ENCODE data around the gene GADD45G.

- TF ChIP-seq CTCF (IDR thresholded peaks at IDR 0.05; ENCODE audit: poor library complexity, severe bottlenecking) (no peak), TAF1 (IDR thresholded peaks at IDR 0.05; ENCODE audit: low read depth) (no peak), EZH2 (IDR thresholded peaks at IDR 0.05; ENCODE audit: borderline replicate concordance, insufficient read depth, low read length, poor library complexity, severe bottlenecking) (no peak), POLR2AphosphoS5 (IDR thresholded peaks at IDR 0.05) (no peak), EP300 (conservative IDR thresholded peaks at IDR 0.05; ENCODE audit: poor library complexity, severe bottlenecking) (no peak), RAD21 (conservative IDR thresholded peaks at IDR 0.05) (no peak), SMC3 (conservative IDR thresholded peaks at IDR 0.05; ENCODE audit: poor library complexity) (no peak), MXI1 (conservative IDR thresholded peaks at IDR 0.05; ENCODE audit: poor library complexity, severe bottlenecking) (no peak), REST (IDR thresholded peaks at IDR 0.05; ENCODE audit: borderline replicate concordance) (no peak)
These were observed 1.3 kb downstream of the GADD45G start for GRCh38 chr9:89606049-89606623.
